GM12872 (cell line): ENCODE results near the gene VAMP4.

Source experiments
- TF ChIP-seq, protein P1 (sequence below): IDR thresholded peaks from 3 replicates; pipeline ENCODE4 v1.5.1; 2011; ENCODE audit warnings: low read depth, mild to moderate bottlenecking, low read length, moderate library complexity; ENCODE audit not compliant: insufficient read depth

VAMP4 gene

DNA sequence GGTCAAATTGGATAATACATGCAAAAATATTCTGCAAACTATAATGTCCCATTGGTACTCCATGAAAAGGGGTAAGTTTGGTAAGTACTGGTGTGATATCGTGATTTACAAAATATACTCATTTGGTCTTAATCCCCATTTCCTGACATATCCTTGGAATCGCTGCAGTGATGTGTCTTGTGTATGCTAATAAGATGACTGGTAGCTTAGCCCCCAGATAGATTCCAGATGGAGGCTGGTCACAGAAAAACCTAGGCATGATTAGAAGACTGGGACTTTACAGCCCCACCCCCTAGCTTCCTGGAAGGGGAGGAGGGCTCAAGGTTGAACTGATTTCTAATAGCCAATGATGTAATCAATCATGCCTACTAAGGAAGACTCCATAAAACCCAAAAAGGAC is 3.0 kb downstream of the VAMP4 start:
- TF ChIP-seq, protein P1, sequence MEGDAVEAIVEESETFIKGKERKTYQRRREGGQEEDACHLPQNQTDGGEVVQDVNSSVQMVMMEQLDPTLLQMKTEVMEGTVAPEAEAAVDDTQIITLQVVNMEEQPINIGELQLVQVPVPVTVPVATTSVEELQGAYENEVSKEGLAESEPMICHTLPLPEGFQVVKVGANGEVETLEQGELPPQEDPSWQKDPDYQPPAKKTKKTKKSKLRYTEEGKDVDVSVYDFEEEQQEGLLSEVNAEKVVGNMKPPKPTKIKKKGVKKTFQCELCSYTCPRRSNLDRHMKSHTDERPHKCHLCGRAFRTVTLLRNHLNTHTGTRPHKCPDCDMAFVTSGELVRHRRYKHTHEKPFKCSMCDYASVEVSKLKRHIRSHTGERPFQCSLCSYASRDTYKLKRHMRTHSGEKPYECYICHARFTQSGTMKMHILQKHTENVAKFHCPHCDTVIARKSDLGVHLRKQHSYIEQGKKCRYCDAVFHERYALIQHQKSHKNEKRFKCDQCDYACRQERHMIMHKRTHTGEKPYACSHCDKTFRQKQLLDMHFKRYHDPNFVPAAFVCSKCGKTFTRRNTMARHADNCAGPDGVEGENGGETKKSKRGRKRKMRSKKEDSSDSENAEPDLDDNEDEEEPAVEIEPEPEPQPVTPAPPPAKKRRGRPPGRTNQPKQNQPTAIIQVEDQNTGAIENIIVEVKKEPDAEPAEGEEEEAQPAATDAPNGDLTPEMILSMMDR: no peak

DNA sequence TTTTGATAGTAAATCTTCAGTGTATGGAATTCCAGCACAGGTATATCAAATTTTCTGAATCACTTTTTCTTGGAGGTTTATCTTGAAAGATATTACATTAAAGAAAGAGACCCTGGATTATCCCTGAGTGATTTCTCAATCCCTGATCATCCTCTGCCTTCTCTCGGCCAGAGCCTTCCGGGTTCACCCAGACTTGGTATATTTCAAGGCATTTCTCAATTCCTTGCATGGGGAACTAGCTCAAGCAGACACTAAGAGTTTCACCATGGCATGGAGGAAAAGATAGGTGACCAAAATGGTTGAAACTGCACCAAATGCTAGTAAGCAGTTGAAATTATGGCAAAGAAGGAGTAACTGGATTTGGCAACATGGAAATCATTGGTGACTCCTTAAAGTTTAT is 5.7 kb downstream of the VAMP4 start:
- TF ChIP-seq, protein P1: no peak

DNA sequence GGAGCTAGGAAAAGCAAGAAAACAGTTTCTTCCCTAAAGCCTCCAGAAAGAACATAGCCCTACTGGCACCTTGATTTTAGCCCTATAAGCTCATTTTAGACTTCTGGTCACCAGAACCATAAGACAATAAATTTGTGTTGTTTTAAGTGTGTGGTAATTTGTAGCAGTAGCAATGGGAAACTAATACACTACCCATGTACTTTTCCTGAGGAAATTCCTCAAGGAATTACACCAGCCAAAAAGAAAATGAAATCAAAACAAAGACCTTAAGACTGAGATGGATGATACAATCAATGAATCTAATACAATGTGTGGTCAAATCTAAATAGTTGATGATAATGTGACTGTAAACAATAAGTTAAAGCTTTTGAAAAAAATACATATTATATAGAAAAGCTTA is 11.8 kb downstream of the VAMP4 start:
- TF ChIP-seq, protein P1: no peak

DNA sequence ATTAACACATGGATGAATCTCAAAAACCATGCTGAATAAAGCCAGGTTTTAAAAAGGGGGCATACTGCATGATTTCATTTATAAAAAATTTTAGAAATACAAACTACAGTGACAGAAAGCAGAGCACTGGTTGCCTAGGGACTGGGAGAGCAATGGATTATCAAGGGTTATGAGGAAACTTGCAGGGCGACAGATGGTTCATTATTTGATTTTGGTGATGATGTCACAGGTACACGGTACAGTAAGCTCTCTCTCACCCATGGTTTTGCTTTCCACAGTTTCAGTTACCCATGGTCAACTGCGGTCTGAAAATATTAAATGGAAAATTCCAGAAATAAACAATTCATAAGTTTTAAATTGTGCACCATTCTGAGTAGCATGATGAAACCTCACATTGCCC is 14.1 kb downstream of the VAMP4 start:
- TF ChIP-seq, protein P1: no peak

DNA sequence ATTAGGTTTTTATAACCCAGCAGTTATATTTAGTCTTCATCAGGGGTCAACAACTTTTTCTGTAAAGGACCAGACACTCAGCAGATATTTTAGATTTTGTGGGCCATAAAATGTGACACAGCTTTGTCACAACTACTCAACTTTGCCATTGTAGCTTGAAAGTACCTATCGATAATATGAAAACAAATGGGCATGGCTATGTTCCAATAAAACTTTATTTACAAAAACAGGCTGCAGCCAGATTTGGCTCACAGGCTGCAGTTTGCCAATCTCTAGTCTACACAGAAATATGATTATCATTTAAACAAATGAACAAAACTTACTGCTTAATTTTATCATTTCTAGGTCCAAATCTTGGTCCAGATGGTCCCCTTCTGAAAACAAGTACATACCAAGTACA is 23.0 kb downstream of the VAMP4 start:
- TF ChIP-seq, protein P1: no peak

DNA sequence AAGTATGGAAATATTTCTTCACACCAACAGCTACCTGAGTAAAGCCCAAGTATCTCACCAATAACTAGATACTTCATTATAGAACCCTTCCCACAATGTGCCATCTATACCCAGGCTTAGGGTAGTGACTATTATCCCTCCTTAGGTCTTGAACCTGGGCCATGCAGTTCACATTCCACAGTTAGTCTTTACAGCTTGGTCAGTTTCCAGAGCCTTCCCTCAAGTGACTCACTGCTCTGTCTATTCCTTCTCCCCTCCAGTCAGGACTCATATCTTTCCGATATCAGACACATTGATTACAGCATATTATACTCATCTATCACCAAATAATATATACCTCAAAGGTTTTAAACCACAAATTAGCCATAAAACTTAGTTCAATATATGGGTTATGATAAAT is 23.6 kb downstream of the VAMP4 start:
- TF ChIP-seq, protein P1: no peak

DNA sequence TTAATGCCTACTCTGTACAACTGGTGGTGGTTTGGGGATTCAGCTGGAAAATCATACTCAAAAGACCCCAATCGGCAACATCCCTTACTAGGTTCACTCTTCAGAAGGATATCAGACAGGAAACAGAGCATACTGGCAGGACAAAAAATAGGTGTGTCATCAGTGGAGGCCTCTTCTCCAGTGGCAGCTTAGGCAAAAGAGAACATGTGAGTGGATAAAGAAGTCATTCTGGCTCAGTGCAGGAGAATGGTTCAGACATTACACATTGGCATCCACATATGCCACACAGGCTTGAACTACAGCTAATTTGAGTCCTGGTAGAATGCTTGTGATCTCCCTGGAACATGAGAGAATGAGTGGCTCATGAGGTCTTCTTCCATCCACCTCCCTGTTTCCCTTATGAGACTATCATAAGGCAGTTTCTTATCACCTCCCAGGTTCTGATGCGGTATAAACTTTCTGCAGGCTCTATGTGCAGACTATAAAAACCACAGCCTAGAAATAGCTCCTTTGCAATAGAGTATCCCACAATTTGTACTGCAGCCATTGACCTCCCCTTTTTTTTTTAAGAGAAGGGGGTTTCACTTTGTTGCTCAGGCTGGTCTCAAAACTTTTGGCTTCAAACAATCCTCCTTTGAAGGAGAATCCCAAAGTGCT is 24.7 kb downstream of the VAMP4 start:
- TF ChIP-seq, protein P1: no peak
